Osteoblast (primary cell): Measurements from ENCODE around the gene CLN3. TPM values are rescaled to one million over a fixed set of nuclear protein-coding genes. Genes with fewer than 3 reads are reported as not detected.
"Not testable (repeated sequence)": the region's sequence is repeated elsewhere in the genome, so short reads cannot be mapped to it uniquely, and the experiment has no call there.

Source experiments
- DNase-seq: peaks from one replicate; pipeline ENCODE4 v3.0.0; 2011; ENCODE audit warnings: low spot score, mixed read lengths; ENCODE audit not compliant: insufficient read length; ENCODE audit errors: missing footprints
- H2AFZ ChIP-seq: 2 replicates; pipeline ENCODE4 v1.6.0; 2011; ENCODE audit warnings: mild to moderate bottlenecking, low read length
- H3K27ac ChIP-seq: 2 replicates; pipeline ENCODE4 v1.5.1; 2011; ENCODE audit warnings: mild to moderate bottlenecking, low read depth, low read length, moderate library complexity
- H3K27me3 ChIP-seq: 2 replicates; pipeline ENCODE4 v1.6.0; 2012; ENCODE audit warnings: mild to moderate bottlenecking, control low read depth, inconsistent platforms, low read length, moderate library complexity; ENCODE audit not compliant: insufficient read depth
- H3K36me3 ChIP-seq: 2 replicates; pipeline ENCODE4 v1.5.1; 2011; ENCODE audit warnings: mild to moderate bottlenecking, low read length, control low read depth, moderate library complexity; ENCODE audit not compliant: insufficient read depth
- H3K4me1 ChIP-seq: 2 replicates; pipeline ENCODE4 v1.5.1; 2011; ENCODE audit warnings: mild to moderate bottlenecking, low read length, control low read depth, moderate library complexity; ENCODE audit not compliant: insufficient read depth
- H3K4me2 ChIP-seq: 2 replicates; pipeline ENCODE4 v1.6.0; 2011; ENCODE audit warnings: mild to moderate bottlenecking, low read length; ENCODE audit not compliant: insufficient read depth
- H3K4me3 ChIP-seq: fragments of 200-600 bp; sonication (generic); 3 replicates; pipeline ENCODE4 v1.5.1; 2012; ENCODE audit warnings: mild to moderate bottlenecking, low read length, inconsistent platforms; ENCODE audit not compliant: insufficient read depth
- H3K79me2 ChIP-seq: 2 replicates; pipeline ENCODE4 v1.6.0; 2012; ENCODE audit warnings: mild to moderate bottlenecking, low read length, control low read depth, inconsistent platforms; ENCODE audit not compliant: insufficient read depth
- H3K9me3 ChIP-seq: 2 replicates; pipeline ENCODE4 v1.5.1; 2011; ENCODE audit warnings: low read depth, low read length, control low read depth
- H4K20me1 ChIP-seq: 2 replicates; pipeline ENCODE4 v1.6.0; 2012; ENCODE audit warnings: mild to moderate bottlenecking, low read length, control low read depth; ENCODE audit not compliant: insufficient read depth
- total RNA-seq: library from RNA; depleted of rRNA; stranded (reverse); fragments of >200 nt; gene quantifications from 2 replicates; pipeline ENCODE4 v1.2.3, GENCODE V29; 2012

CLN3 gene
- total RNA-seq, 1 donor: 27.9 TPM

GRCh38 chr16:28435340-28435739, 56.5 kb downstream of the CLN3 start:
- not testable (repeated sequence) for H3K9me3 ChIP-seq, DNase-seq, H4K20me1 ChIP-seq, H3K4me3 ChIP-seq, H2AFZ ChIP-seq, H3K4me2 ChIP-seq, H3K4me1 ChIP-seq, H3K79me2 ChIP-seq, H3K27me3 ChIP-seq, H3K36me3 ChIP-seq, H3K27ac ChIP-seq

Other genes with a start within 250 kb of the CLN3 start
- gene SBK1, start 199.5 kb downstream of the CLN3 start, total RNA-seq: not detected in 2 replicates
- 0.59 and 2.9 TPM in 2 replicates for gene NPIPB6, start 128.6 kb downstream of the CLN3 start, total RNA-seq
- 78.2 and 94.3 TPM in 2 replicates for gene EIF3CL, start 88.2 kb downstream of the CLN3 start, total RNA-seq
- not detected in 2 replicates for gene NPIPB7, start 19.7 kb downstream of the CLN3 start, total RNA-seq
- gene APOBR, start 2.6 kb upstream of the CLN3 start, total RNA-seq: under 0.01 TPM in 1 of 2 replicates, not detected in the other
- gene IL27, start 14.8 kb upstream of the CLN3 start, total RNA-seq: not detected in 2 replicates
- 27.9 and 31.5 TPM in 2 replicates for gene NUPR1, start 46.9 kb upstream of the CLN3 start, total RNA-seq
- gene SGF29, start 61.8 kb upstream of the CLN3 start, total RNA-seq: 9.4 and 13.4 TPM in 2 replicates
- not detected in 2 replicates for gene SULT1A2, start 105.0 kb upstream of the CLN3 start, total RNA-seq
- gene SULT1A1, start 118.0 kb upstream of the CLN3 start, total RNA-seq: 1.8 and 2.9 TPM in 2 replicates
- gene NPIPB8, start 146.0 kb upstream of the CLN3 start, total RNA-seq: not detected in 2 replicates
- gene EIF3C, start 219.4 kb upstream of the CLN3 start, total RNA-seq: 104 and 138 TPM in 2 replicates